ENCODE measurements around the gene NLRP6. TPM values are rescaled to one million over a fixed set of nuclear protein-coding genes. Genes with fewer than 3 reads are reported as not detected.

NLRP6 gene
- total and polyA plus RNA-seq, 2 experiments from 2014 or later: 1.4 TPM; not detected in 1

- Histone ChIP-seq H3K27me3 (no peaks in the 10 kb centered on the region), H3K9me2 (replicated peaks; ENCODE audit: insufficient read depth) (no peaks in the 10 kb centered on the region), H2AFZ (no peak overlapping the region), H3K27ac (peak overlapping the region; percentile 94), H3K4me2 (peak overlapping the region; percentile 74), H3K36me3 (replicated peaks; ENCODE audit: insufficient read depth, low read depth) (no peaks in the 10 kb centered on the region), H3K4me1 (ENCODE audit: insufficient read depth) (peaks cover 10% of the 10 kb centered on the region), H4K20me1 (ENCODE audit: insufficient read depth, poor library complexity, severe bottlenecking) (no peaks in the 10 kb centered on the region), H3K4me3 (peak overlapping the region; percentile 76), H3K9me3 (ENCODE audit: low read depth) (no peaks in the 10 kb centered on the region), H3K79me2 (peaks cover 56% of the 10 kb centered on the region)
- TF ChIP-seq EZH2phosphoT487 (IDR thresholded peaks at IDR 0.05; ENCODE audit: low read depth, severe bottlenecking, unreplicated experiment): no peak
- no peak for TF ChIP-seq CTCF (IDR thresholded peaks at IDR 0.05; ENCODE audit: poor library complexity)
- no peak for TF ChIP-seq EZH2 (IDR thresholded peaks at IDR 0.05; ENCODE audit: borderline replicate concordance)
- 87% methylated on average over 8 of the region's 8 CpGs for WGBS (ENCODE audit: low lambda C conversion rate, missing lambda C conversion rate)
- no peak for DNase-seq (ENCODE audit: low spot score)
Observed at GRCh38 chr11:235180-235579, 43.0 kb upstream of the NLRP6 start.

GRCh38 chr11:235609-235996, 42.6 kb upstream of the NLRP6 start:
- H3K4me2 ChIP-seq: peak overlapping the region; percentile 74
- H3K9me2 ChIP-seq (replicated peaks; ENCODE audit: insufficient read depth): no peaks in the 10 kb centered on the region
- no peaks in the 10 kb centered on the region for H3K27me3 ChIP-seq
- peaks cover 61% of the 10 kb centered on the region for H3K79me2 ChIP-seq
- DNase-seq (ENCODE audit: low spot score): no peak
- H3K4me1 ChIP-seq (ENCODE audit: insufficient read depth): peaks cover 10% of the 10 kb centered on the region
- H3K4me3 ChIP-seq: peak overlapping the region; percentile 76
- H3K27ac ChIP-seq: peak overlapping the region; percentile 94
- peak overlapping the region; percentile 85 for H2AFZ ChIP-seq
- no peaks in the 10 kb centered on the region for H4K20me1 ChIP-seq (ENCODE audit: insufficient read depth, poor library complexity, severe bottlenecking)
- no peak for TF ChIP-seq EZH2 (IDR thresholded peaks at IDR 0.05; ENCODE audit: borderline replicate concordance)
- no peaks in the 10 kb centered on the region for H3K36me3 ChIP-seq (replicated peaks; ENCODE audit: insufficient read depth, low read depth)
- WGBS (ENCODE audit: low lambda C conversion rate, missing lambda C conversion rate): 6% methylated on average over 13 of the region's 13 CpGs
- H3K9me3 ChIP-seq (ENCODE audit: low read depth): no peaks in the 10 kb centered on the region

- peak; percentile 94 for DNase-seq (ENCODE audit: low spot score)
- H3K9me2 ChIP-seq (replicated peaks; ENCODE audit: insufficient read depth): no peaks in the 10 kb centered on the region
- peak within 1 kb of the TSS; percentile 100 for H2AFZ ChIP-seq
- H3K4me2 ChIP-seq: peak within 1 kb of the TSS; percentile 99
- no peaks in the 10 kb centered on the region for H3K36me3 ChIP-seq (replicated peaks; ENCODE audit: insufficient read depth, low read depth)
- H3K27ac ChIP-seq: peak within 1 kb of the TSS; percentile 100
- peaks cover 10% of the 10 kb centered on the region for H3K4me1 ChIP-seq (ENCODE audit: insufficient read depth)
- H3K9me3 ChIP-seq (ENCODE audit: low read depth): no peaks in the 10 kb centered on the region
- peaks cover 63% of the 10 kb centered on the region for H3K79me2 ChIP-seq
- peak within 1 kb of the TSS; percentile 91 for H3K4me3 ChIP-seq
- no peaks in the 10 kb centered on the region for H3K27me3 ChIP-seq
- TF ChIP-seq EZH2phosphoT487 (IDR thresholded peaks at IDR 0.05; ENCODE audit: low read depth, severe bottlenecking, unreplicated experiment): no peak
- no peak for TF ChIP-seq EZH2 (IDR thresholded peaks at IDR 0.05; ENCODE audit: borderline replicate concordance)
- no peak for TF ChIP-seq CTCF (IDR thresholded peaks at IDR 0.05; ENCODE audit: poor library complexity)
- no peaks in the 10 kb centered on the region for H4K20me1 ChIP-seq (ENCODE audit: insufficient read depth, poor library complexity, severe bottlenecking)
- WGBS (ENCODE audit: low lambda C conversion rate, missing lambda C conversion rate): 0% methylated on average over 33 of the region's 70 CpGs
Observed at GRCh38 chr11:235997-236773, 42.0 kb upstream of the NLRP6 start, which contains the start of gene SIRT3. Gene SIRT3 (minus strand): TSS chr11:236342. CDS start chr11:236328, 14 bp downstream.

Data from hepatocyte (in vitro differentiated cells).